ENCODE results near the gene CBARP. TPM values are rescaled to one million over a fixed set of nuclear protein-coding genes. Genes with fewer than 3 reads are reported as not detected.

CBARP gene
- total and polyA plus RNA-seq, 2 donors from 2014 or later, result 1.0 to 1.1 TPM

DNA sequence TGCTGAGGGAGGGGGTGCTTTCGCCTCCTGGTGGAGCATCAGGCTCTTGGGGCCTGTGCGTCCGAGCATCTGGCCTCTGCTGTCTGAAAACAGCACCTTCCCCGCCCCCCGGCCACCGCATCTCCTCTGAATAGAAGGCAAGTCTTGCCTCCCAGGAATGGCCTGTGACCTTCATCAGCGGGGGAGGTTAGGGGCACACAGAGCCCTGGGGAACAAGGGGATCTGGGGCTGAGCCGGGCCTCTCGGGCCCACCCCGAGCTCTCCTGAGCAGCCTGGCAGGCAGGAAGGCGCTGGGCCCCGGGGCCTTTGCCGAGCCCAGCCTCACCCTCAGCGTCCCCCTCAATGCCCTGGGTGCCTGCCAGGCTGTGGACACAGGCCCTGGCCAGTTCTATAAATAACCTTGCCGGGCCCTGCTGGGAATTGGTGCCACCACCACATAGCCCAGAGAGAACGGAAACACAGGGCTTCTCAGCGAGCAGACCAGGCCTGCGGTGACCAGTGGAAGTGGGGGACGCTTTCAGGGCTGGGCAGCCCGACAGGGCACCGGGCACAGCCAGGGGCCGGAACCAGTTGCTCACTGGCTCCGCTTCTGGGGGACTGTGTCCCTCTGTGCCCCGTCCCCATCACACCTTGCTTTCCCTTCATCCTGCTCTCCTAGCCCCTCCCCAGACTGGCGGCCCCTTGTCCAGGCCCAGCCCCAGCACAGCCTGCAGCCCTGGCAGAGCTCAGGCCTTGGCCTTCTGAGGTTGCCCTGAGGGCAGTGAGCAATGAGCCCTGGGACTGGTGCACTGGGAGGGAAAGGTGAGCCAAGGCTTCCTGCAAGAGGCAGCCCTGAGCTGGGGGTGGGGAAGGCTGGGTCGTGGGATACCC is 22.7 kb downstream of the CBARP start:
- DNase-seq (peak in 1 of 5 donors; percentile 89), FAIRE-seq (no peak)
- Histone ChIP-seq H3K27ac (ENCODE audit: low read depth in 2 of 2, low read length in 2 of 2) (peak overlapping the region; percentile 86 to 90), H3K9me3 (ENCODE audit: control insufficient read depth in 2 of 3, insufficient read depth in 1 of 3, low read length in 3 of 3) (no peaks in the 10 kb centered on the region), H3K4me3 (ENCODE audit: low read length in 3 of 3) (no peak overlapping the region), H3K9ac (ENCODE audit: low read length in 3 of 3) (peak overlapping the region in 2 of 3 donors; percentile 53 to 60), H3K4me1 (ENCODE audit: control insufficient read depth in 2 of 3, insufficient read depth in 2 of 3, low read depth in 1 of 3, low read length in 3 of 3) (peaks cover 0 to 48% (median 27%) of the 10 kb centered on the region in 3 donors), H3K27me3 (ENCODE audit: control insufficient read depth, insufficient read depth, low read length) (no peaks in the 10 kb centered on the region), H3K36me3 (ENCODE audit: control insufficient read depth in 2 of 3, insufficient read depth in 3 of 3, low read length in 3 of 3) (peaks cover 0 to 6% (median 0%) of the 10 kb centered on the region in 3 donors)
- intact Hi-C loops (cut with DNase I), result no loop called here
- TF ChIP-seq, protein P1, sequence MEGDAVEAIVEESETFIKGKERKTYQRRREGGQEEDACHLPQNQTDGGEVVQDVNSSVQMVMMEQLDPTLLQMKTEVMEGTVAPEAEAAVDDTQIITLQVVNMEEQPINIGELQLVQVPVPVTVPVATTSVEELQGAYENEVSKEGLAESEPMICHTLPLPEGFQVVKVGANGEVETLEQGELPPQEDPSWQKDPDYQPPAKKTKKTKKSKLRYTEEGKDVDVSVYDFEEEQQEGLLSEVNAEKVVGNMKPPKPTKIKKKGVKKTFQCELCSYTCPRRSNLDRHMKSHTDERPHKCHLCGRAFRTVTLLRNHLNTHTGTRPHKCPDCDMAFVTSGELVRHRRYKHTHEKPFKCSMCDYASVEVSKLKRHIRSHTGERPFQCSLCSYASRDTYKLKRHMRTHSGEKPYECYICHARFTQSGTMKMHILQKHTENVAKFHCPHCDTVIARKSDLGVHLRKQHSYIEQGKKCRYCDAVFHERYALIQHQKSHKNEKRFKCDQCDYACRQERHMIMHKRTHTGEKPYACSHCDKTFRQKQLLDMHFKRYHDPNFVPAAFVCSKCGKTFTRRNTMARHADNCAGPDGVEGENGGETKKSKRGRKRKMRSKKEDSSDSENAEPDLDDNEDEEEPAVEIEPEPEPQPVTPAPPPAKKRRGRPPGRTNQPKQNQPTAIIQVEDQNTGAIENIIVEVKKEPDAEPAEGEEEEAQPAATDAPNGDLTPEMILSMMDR (IDR thresholded peaks at IDR 0.05; ENCODE audit: borderline replicate concordance, extremely low read depth, insufficient read depth), result no peak

DNA sequence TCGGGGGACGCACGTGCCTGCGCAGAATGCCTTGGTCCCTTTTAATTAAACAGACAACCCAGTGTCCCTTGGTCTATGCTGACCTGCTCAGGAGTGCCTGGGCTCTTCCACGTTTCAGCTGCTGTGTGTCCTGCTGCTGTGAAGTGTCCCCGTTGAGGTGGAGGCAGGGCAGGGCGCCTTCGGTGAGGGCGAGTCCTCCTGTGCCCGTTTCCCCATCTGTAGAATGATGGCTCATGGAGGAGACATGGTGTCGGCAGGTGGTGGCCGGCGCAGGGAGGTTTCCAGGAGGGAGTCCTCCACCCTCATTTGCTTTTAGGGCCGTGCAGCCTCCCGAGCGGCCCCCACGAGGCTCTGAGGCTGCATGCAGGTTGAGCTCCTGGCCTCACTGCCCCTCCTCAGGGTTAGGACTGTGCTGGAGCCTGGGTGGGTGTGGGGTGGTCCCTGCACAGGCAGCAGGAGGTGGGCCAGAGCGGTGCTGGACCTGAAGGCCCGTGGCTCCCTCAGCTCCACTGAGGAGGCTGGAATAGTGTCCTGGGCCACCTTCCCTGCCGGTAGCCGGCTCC is 23.4 kb downstream of the CBARP start:
- Histone ChIP-seq H3K27me3 (ENCODE audit: control insufficient read depth, insufficient read depth, low read length) (no peaks in the 10 kb centered on the region), H3K4me3 (ENCODE audit: low read length in 3 of 3) (no peak overlapping the region), H3K9me3 (ENCODE audit: control insufficient read depth in 2 of 3, insufficient read depth in 1 of 3, low read length in 3 of 3) (no peaks in the 10 kb centered on the region), H3K27ac (ENCODE audit: low read depth in 2 of 2, low read length in 2 of 2) (peak overlapping the region; percentile 86 to 90), H3K4me1 (ENCODE audit: control insufficient read depth in 2 of 3, insufficient read depth in 2 of 3, low read depth in 1 of 3, low read length in 3 of 3) (peaks cover 0 to 55% (median 27%) of the 10 kb centered on the region in 3 donors), H3K36me3 (ENCODE audit: control insufficient read depth in 2 of 3, insufficient read depth in 3 of 3, low read length in 3 of 3) (peaks cover 0 to 3% (median 3%) of the 10 kb centered on the region in 3 donors), H3K9ac (ENCODE audit: low read length in 3 of 3) (peak overlapping the region in 1 of 3 donors; percentile 53)
- no peak for FAIRE-seq
- peak in 1 of 5 donors; percentile 72 for DNase-seq
- TF ChIP-seq, protein P1 (IDR thresholded peaks at IDR 0.05; ENCODE audit: borderline replicate concordance, extremely low read depth, insufficient read depth), result no peak
- intact Hi-C loops (cut with DNase I), result no loop called here

DNA sequence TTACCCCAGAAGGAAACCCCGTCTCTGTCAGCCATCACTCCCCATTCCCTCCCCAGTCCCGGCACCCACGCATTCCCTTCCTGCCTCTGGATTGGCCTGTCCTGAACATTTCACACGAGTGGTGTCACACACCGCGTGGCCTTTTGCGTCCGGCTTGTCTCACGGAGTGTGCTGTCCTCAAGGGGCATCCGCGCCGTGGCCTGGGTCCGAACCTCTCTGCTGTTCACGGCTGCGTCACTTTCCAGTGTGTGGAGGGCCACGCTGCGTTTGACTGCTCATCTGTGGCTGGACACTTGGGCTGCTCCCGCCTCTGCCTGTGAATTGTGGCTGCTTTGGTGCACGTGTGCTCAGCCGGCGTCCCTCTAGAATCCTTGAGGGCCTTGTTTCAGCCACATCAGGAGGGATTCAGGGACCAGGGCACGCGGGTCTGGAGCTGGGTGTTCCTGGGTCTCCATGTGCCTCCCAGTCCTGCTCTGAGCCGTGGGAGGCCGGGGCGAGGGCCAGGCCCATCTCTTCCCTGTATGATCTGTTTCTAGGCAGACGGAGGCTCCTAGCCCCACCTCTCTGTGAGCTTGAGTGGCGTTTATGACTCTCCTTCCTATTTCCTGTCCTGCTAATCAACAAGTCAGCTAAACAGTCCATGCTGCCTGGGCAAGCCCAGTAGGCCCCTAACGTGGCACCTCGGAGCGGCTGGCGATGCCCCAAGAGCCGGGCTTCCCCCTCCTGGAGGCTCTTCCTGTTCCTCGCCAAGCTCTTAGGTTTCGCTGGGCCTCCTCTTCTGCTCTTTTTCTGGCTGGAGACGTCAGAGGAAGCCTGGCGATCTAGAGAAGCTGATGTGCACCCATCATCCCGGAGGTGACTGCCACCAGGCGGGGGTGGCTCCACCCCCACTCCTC is 24.2 kb downstream of the CBARP start:
- Histone ChIP-seq H3K9ac (ENCODE audit: low read length in 3 of 3) (peak overlapping the region in 2 of 3 donors; percentile 22 to 53), H3K27me3 (ENCODE audit: control insufficient read depth, insufficient read depth, low read length) (no peaks in the 10 kb centered on the region), H3K36me3 (ENCODE audit: control insufficient read depth in 2 of 3, insufficient read depth in 3 of 3, low read length in 3 of 3) (peaks cover 0 to 3% (median 3%) of the 10 kb centered on the region in 3 donors), H3K4me1 (ENCODE audit: control insufficient read depth in 2 of 3, insufficient read depth in 2 of 3, low read depth in 1 of 3, low read length in 3 of 3) (peaks cover 0 to 56% (median 26%) of the 10 kb centered on the region in 3 donors), H3K27ac (ENCODE audit: low read depth in 2 of 2, low read length in 2 of 2) (peak overlapping the region; percentile 86 to 90), H3K4me3 (ENCODE audit: low read length in 3 of 3) (no peak overlapping the region), H3K9me3 (ENCODE audit: control insufficient read depth in 2 of 3, insufficient read depth in 1 of 3, low read length in 3 of 3) (no peaks in the 10 kb centered on the region)
- DNase-seq (peak in 4 of 5 donors; percentile 54 to 87 (median 64)), FAIRE-seq (no peak)
- intact Hi-C loops (cut with DNase I), result no loop called here
- TF ChIP-seq, protein P1 (IDR thresholded peaks at IDR 0.05; ENCODE audit: borderline replicate concordance, extremely low read depth, insufficient read depth), result no peak

Measured in kidney (tissue), 14 donors.